Activated naive CD8-positive, alpha-beta T cell (primary cell): Measurements from ENCODE around the gene PLBD2.
"Not testable (repeated sequence)": the region's sequence is repeated elsewhere in the genome, so short reads cannot be mapped to it uniquely, and the experiment has no call there.

Experiments
- H3K27ac Mint-ChIP-seq: one replicate; pipeline ENCODE4 v1.8.0; 2021; ENCODE audit warnings: mixed read lengths
- H3K27me3 Mint-ChIP-seq: one replicate; pipeline ENCODE4 v1.8.0; 2021; ENCODE audit warnings: mixed read lengths
- H3K36me3 Mint-ChIP-seq: one replicate; pipeline ENCODE4 v1.8.0; 2021; ENCODE audit warnings: mixed read lengths
- H3K4me1 Mint-ChIP-seq: one replicate; pipeline ENCODE4 v1.8.0; 2021; ENCODE audit warnings: low read depth, mixed read lengths
- H3K4me3 Mint-ChIP-seq: one replicate; pipeline ENCODE4 v1.8.0; 2021; ENCODE audit warnings: mild to moderate bottlenecking, mixed read lengths
- H3K9me3 Mint-ChIP-seq: one replicate; pipeline ENCODE4 v1.8.0; 2021; ENCODE audit warnings: low read depth, mixed read lengths

PLBD2 gene

DNA sequence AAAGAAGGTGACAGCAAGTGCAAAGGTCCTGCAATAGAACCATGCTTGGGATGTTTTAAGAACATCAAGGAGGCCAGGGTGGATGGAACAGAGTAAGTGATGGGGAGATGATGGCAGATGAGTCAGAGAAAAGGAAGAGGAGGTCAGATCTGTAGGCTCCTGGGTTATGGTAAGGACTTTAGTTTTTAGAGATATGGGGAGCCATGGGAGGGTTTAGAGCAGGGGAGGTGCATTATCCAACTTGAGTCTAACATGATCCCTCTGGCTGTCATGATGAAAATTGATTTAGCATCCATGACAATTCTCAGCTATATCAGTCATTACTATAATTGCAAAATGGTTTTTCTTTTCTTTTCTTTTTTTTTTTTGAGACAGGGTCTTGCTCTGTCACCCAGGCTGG, 7.3 kb upstream of the PLBD2 start:
- Mint-ChIP-seq H3K27me3 (no peaks in the 10 kb centered on the region), H3K36me3 (no peaks in the 10 kb centered on the region), H3K27ac (no peak overlapping the region), H3K4me3 (no peak overlapping the region), H3K9me3 (no peaks in the 10 kb centered on the region), H3K4me1 (no peaks in the 10 kb centered on the region)

DNA sequence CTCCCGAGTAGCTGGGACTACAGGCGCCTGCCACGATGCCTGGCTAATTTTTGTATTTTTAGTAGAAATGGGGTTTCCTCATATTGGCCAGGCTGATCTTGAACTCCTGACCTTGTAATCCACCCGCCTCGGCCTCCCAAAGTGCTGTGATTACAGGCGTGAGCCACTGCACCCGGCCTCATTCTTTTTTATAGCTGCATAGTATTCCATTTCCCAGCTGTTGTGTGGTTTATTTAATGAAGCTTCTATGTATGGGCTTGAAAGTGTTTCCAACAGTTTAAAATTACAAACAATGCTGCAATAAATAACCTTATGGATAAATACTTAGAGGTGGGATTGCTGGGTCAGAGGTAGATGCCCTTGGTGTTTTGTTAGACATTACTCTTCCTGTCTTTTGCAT, 4.2 kb upstream of the PLBD2 start:
- H3K9me3 Mint-ChIP-seq, H3K27me3 Mint-ChIP-seq, H3K36me3 Mint-ChIP-seq, H3K4me1 Mint-ChIP-seq, H3K27ac Mint-ChIP-seq, H3K4me3 Mint-ChIP-seq: not testable (repeated sequence)

- peak overlapping the region; percentile 85 for H3K27ac Mint-ChIP-seq
- peak overlapping the region; percentile 93 for H3K4me3 Mint-ChIP-seq
- peaks cover 20% of the 10 kb centered on the region for H3K4me1 Mint-ChIP-seq
- H3K9me3 Mint-ChIP-seq = no peaks in the 10 kb centered on the region
- peaks cover 2% of the 10 kb centered on the region for H3K36me3 Mint-ChIP-seq
- H3K27me3 Mint-ChIP-seq = no peaks in the 10 kb centered on the region
Observed at GRCh38 chr12:113359133-113359938, 949 bp downstream of the PLBD2 start.

GRCh38 chr12:113359939-113360748, 1.8 kb downstream of the PLBD2 start:
- H3K4me3 Mint-ChIP-seq = peak overlapping the region; percentile 93
- H3K9me3 Mint-ChIP-seq = no peaks in the 10 kb centered on the region
- peaks cover 20% of the 10 kb centered on the region for H3K4me1 Mint-ChIP-seq
- H3K27me3 Mint-ChIP-seq = no peaks in the 10 kb centered on the region
- H3K36me3 Mint-ChIP-seq = peaks cover 4% of the 10 kb centered on the region
- peak overlapping the region; percentile 54 for H3K27ac Mint-ChIP-seq

- no peak overlapping the region for H3K4me3 Mint-ChIP-seq
Observed at GRCh38 chr12:113361574-113362370, 3.4 kb downstream of the PLBD2 start.

DNA sequence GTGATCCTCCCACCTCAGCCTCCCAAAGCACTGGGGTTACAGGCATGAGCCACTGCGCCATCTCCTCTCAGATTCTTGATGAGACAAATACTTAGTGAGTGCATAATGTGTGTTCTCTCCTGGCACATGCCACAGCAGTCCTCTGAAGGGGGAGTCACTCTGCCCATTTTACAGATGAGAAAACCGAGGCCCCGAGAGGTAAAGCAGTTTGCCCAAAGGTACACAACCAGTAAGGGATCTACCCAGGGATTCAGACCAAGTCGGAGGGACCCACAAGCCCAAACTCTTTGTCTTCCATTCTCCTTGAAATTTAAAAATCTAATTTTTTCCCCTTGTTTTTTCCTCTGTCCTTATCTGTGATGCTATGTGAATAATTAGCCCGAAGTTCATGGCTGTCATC, 6.3 kb downstream of the PLBD2 start:
- H3K4me1 Mint-ChIP-seq = peaks cover 12% of the 10 kb centered on the region
- no peaks in the 10 kb centered on the region for H3K27me3 Mint-ChIP-seq
- H3K27ac Mint-ChIP-seq = no peak overlapping the region
- no peaks in the 10 kb centered on the region for H3K9me3 Mint-ChIP-seq
- H3K4me3 Mint-ChIP-seq = no peak overlapping the region
- peaks cover 6% of the 10 kb centered on the region for H3K36me3 Mint-ChIP-seq

More at GRCh38 chr12:113361574-113362370, 3.4 kb downstream of the PLBD2 start:
- Mint-ChIP-seq H3K4me1 (peaks cover 20% of the 10 kb centered on the region), H3K36me3 (peaks cover 4% of the 10 kb centered on the region), H3K27ac (peak overlapping the region; percentile 68), H3K9me3 (no peaks in the 10 kb centered on the region), H3K27me3 (no peaks in the 10 kb centered on the region)

DNA sequence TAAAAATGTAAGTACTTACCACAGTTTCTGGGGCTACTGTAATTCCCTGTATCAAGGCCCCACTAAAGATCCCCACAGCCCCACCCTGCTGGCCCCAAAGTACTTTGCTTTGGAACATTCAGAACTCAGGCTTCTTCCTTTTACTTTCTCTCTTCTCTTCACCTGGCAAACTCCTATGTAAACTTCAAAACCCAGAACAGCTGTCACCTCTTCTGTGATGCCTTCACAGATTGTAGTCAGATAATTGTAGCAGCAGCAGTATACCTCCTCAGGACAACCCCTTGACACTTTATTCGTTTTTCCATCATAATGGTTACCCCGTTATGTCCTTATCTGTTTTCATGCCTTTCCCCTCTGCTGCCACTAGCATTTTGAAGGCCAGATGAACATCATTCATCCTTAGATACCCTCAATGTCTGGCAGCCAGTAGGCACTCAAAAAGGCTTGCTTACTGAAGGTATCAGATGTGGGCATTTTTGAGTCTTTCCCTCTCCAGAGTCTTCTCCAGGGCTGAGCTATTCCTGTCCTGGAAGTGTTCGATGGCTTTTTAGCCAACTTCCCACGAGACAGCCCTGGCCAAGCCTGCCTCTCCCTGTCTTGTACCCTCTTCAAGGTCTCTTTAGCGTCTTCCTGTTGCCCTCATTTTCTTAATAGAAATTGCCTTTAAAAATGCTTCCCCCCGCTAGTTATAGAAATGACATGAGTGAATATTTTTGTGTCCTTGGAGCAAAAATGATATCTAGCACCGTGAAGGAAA, 7.4 kb downstream of the PLBD2 start:
- Mint-ChIP-seq H3K4me1 (peaks cover 6% of the 10 kb centered on the region), H3K27me3 (no peaks in the 10 kb centered on the region), H3K27ac (no peak overlapping the region), H3K36me3 (peaks cover 6% of the 10 kb centered on the region), H3K4me3 (no peak overlapping the region), H3K9me3 (no peaks in the 10 kb centered on the region)

DNA sequence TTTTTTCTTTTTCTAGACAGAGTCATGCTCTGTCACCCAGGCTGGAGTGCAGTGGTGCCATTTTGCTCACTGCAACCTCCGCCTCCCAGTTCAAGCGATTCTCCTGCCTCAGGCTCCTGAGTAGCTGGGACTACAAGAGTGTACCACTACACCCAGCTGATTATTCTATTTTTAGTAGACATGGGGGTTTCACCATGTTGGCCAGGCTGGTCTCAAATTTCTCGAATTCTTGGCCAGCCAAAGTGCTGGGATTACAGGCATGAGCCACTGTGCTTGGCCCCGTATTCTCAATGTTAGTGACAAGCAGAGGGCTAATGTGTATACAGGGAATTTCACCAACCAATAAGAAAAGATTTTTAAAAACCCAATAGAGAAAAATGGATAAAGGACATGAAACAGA, 8.4 kb downstream of the PLBD2 start:
- no peaks in the 10 kb centered on the region for H3K9me3 Mint-ChIP-seq
- no peaks in the 10 kb centered on the region for H3K27me3 Mint-ChIP-seq
- peaks cover 3% of the 10 kb centered on the region for H3K4me1 Mint-ChIP-seq
- no peak overlapping the region for H3K27ac Mint-ChIP-seq
- peaks cover 6% of the 10 kb centered on the region for H3K36me3 Mint-ChIP-seq
- no peak overlapping the region for H3K4me3 Mint-ChIP-seq

DNA sequence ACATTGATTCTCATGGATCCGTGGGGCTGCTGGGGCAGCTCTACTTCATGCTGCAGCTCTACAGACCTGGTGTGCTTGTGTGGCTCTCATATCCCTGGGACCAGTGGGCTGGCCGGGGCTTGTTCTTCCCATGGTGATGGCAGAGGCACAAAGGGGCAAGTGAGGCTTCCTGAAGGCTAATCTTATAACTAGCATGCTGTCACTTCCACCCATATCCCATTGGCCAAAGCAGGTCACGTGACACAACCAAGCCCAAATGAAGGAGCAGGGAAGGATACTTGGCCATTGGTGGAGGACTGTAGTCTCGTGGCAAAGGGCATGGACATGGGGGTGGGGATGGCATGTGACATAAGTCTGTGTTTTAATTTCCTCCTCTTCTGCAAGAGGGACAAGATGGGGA, 9.9 kb downstream of the PLBD2 start:
- H3K4me3 Mint-ChIP-seq = no peak overlapping the region
- H3K36me3 Mint-ChIP-seq = peaks cover 10% of the 10 kb centered on the region
- H3K27me3 Mint-ChIP-seq = no peaks in the 10 kb centered on the region
- no peak overlapping the region for H3K27ac Mint-ChIP-seq
- H3K4me1 Mint-ChIP-seq = peaks cover 3% of the 10 kb centered on the region
- no peaks in the 10 kb centered on the region for H3K9me3 Mint-ChIP-seq

DNA sequence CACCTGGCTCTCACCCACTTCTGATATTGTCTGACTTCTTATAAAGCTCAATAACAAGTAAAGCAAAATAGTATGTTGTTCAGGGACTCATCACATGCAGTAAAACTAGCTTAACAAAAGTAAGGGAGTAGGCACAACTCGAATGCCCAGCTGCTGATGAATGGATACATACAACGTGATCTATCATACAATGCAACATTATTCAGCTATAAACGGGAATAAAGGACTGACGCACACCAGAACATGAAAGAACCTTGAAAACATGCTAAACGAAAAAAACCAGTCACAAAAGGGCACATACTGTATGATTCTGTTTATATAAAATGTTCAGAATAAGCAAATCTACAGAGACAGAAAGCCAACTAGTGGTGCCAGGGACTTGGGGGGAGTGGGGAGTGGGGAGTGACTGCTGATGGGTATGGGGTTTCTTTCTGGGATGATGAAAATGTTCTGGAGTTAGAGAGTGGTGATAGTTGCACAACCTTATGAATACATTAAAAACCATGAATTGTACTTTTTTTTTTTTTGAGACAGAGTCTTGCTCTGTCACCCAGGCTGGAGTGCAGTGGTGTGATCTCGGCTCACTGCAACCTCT, 11.1 kb downstream of the PLBD2 start:
- H3K36me3 Mint-ChIP-seq = peaks cover 13% of the 10 kb centered on the region
- no peaks in the 10 kb centered on the region for H3K9me3 Mint-ChIP-seq
- H3K27ac Mint-ChIP-seq = no peak overlapping the region
- H3K4me3 Mint-ChIP-seq = no peak overlapping the region
- H3K27me3 Mint-ChIP-seq = no peaks in the 10 kb centered on the region
- no peaks in the 10 kb centered on the region for H3K4me1 Mint-ChIP-seq

DNA sequence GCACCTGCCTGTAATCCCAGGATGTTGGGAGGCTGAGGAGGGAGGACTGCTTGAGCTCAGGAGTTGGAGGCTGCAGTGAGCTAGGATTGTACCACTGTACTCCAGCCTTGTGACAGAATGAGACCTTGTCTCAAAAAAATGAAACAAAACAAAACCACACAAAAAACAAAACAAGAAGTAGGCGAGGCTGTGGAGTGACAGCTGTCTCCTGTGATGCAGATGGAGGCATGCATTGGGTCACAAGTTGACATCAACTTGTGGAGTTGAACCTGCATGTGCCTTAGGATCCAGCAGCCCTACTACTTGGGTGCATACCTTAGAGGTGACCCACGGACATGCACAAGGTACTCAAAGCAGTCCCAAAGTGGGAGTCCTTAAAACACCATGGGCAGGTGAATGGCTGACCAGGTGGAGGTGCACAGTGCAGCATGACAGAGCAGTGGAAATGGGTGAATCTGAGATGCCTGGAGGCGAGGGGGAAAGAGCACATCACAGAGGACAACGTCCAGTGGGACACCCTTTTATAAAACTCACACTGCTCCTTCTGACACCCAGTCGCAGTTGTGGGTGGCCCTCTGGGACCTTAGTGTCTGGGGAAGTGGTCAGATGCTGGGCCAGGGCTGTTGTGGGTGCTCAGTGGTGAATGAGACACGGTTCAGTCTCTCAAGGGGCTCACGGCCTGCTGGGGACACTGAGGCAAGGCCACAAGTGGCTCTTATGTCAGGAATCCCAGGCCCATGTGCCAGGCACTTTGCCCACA, 12.7 kb downstream of the PLBD2 start:
- Mint-ChIP-seq H3K27me3 (no peaks in the 10 kb centered on the region), H3K9me3 (no peaks in the 10 kb centered on the region), H3K27ac (no peak overlapping the region), H3K4me1 (no peaks in the 10 kb centered on the region), H3K4me3 (no peak overlapping the region), H3K36me3 (peaks cover 11% of the 10 kb centered on the region)

- Mint-ChIP-seq H3K9me3 (no peaks in the 10 kb centered on the region), H3K4me3 (no peak overlapping the region), H3K27ac (no peak overlapping the region), H3K36me3 (peaks cover 11% of the 10 kb centered on the region), H3K27me3 (no peaks in the 10 kb centered on the region), H3K4me1 (no peaks in the 10 kb centered on the region)
Observed at GRCh38 chr12:113371808-113372207, 13.4 kb downstream of the PLBD2 start.

GRCh38 chr12:113372371-113372770, 14.0 kb downstream of the PLBD2 start:
- H3K4me1 Mint-ChIP-seq = no peaks in the 10 kb centered on the region

More at GRCh38 chr12:113372371-113372770, 14.0 kb downstream of the PLBD2 start:
- Mint-ChIP-seq H3K36me3 (peaks cover 13% of the 10 kb centered on the region), H3K27ac (no peak overlapping the region), H3K9me3 (no peaks in the 10 kb centered on the region), H3K4me3 (no peak overlapping the region), H3K27me3 (no peaks in the 10 kb centered on the region)
